Left cardiac atrium (tissue), 4 donors: ENCODE measurements around the gene PRAMEF25. TPM values are rescaled to one million over a fixed set of nuclear protein-coding genes. Genes with fewer than 3 reads are reported as not detected.
"Not testable (repeated sequence)": the region's sequence is repeated elsewhere in the genome, so short reads cannot be mapped to it uniquely, and the experiment has no call there.

Experiments used
- ATAC-seq, 2 donors: fragments of 200-7000 bp; cut with Tn5 transposase; one replicate each; pipeline ENCODE4 v1.9.1; 2020; ENCODE audit warnings: mild to moderate bottlenecking in 2 of 2, moderate library complexity in 2 of 2
- DNase-seq: peaks from one replicate; pipeline ENCODE4 v3.0.0-alpha.2; 2020
- intact Hi-C, 2 donors: fragments of 100-400 bp; cut with DNase I; formaldehyde crosslinking; loops; one replicate each; pipeline versions ENCODE4 v1.14.1 to v1.15.1; 2022 to 2023
- long read RNA-seq: library from polyadenylated mRNA; unstranded; transcript quantifications from one replicate; pipeline ENCODE4 v2.0.0, GENCODE V29; 2021
- total RNA-seq, 2 donors: library from RNA; stranded (reverse); fragmentation: NEBNext Ultra II Directional; extraction: Animal tissue kit (Norgen Biotek cat#: 25700); gene quantifications; one replicate each; pipeline ENCODE4 v1.2.1, GENCODE V29; 2021
- donor health status: DM: no; HTN: yes; CAD: no.
- donor health status: DM: no; HTN: yes; CAD: no; lungs with severe emphysema.
- donor health status: DM: yes; HTN: yes; CAD: no.
- donor health status: Dilated cardiomyopathy.

The PRAMEF25 gene
- not detected for total RNA-seq
- long read RNA-seq = 0 reads

DNA sequence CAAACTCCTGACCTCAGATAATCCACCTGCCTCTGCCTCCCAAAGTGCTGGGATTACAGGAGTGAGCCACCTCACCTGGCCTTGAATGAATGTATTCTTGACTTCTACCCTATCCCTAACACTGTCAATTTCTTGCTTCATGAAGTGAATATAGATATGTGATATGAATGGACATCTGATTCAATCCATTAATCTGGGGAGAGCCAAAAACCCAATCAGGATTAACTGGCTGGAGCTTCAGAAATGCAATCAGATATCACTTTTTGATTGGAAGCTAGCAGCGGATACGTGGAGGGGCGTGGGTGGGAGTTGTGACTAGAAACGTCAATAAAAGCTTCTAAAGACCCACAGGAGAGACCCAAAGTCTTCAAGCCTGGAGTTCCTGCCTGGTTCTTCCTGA, at the start of gene PRAMEF25:
Gene PRAMEF25 (plus strand): TSS at position 301 of the 400 bp plus-strand sequence. CDS start 2,920 bp downstream, outside the sequence.
- intact Hi-C loops, DNase-seq, ATAC-seq: not testable (repeated sequence)

GRCh38 chr1:13056475-13056874, 14.1 kb upstream of the PRAMEF25 start, which contains the start of gene PRAMEF27:
Gene PRAMEF27 (minus strand): TSS chr1:13056575. CDS start chr1:13053659, 2,916 bp downstream.
- DNase-seq, ATAC-seq, intact Hi-C loops: not testable (repeated sequence)

GRCh38 chr1:13116754-13117153, 46.2 kb downstream of the PRAMEF25 start, which contains the start of gene HNRNPCL2:
Gene HNRNPCL2 (minus strand): TSS chr1:13116854. CDS start chr1:13116400, 454 bp downstream.
- ATAC-seq, DNase-seq, intact Hi-C loops: not testable (repeated sequence)

Other genes with a start within 250 kb of the PRAMEF25 start
- not detected for gene PRAMEF11, start 239.4 kb upstream of the PRAMEF25 start, total RNA-seq
- gene HNRNPCL1, start 222.1 kb upstream of the PRAMEF25 start, total RNA-seq = not detected
- not detected for gene PRAMEF2, start 213.7 kb upstream of the PRAMEF25 start, total RNA-seq
- not detected for gene PRAMEF4, start 184.6 kb upstream of the PRAMEF25 start, total RNA-seq
- not detected for gene PRAMEF10, start 172.5 kb upstream of the PRAMEF25 start, total RNA-seq
- not detected for gene PRAMEF7, start 154.2 kb upstream of the PRAMEF25 start, total RNA-seq
- gene PRAMEF6, start 123.2 kb upstream of the PRAMEF25 start, total RNA-seq = not detected
- gene PRAMEF27, start 14.2 kb upstream of the PRAMEF25 start, total RNA-seq = not detected
- gene HNRNPCL3, start 10.0 kb upstream of the PRAMEF25 start, total RNA-seq = not detected
- not detected for gene HNRNPCL2, start 46.1 kb downstream of the PRAMEF25 start, total RNA-seq
- not detected for gene PRAMEF26, start 85.2 kb downstream of the PRAMEF25 start, total RNA-seq
- gene HNRNPCL4, start 94.9 kb downstream of the PRAMEF25 start, total RNA-seq = not detected
- gene PRAMEF9, start 101.1 kb downstream of the PRAMEF25 start, total RNA-seq = not detected
- gene PRAMEF13, start 130.6 kb downstream of the PRAMEF25 start, total RNA-seq = not detected
- not detected for gene PRAMEF18, start 155.4 kb downstream of the PRAMEF25 start, total RNA-seq
- gene PRAMEF5, start 183.4 kb downstream of the PRAMEF25 start, total RNA-seq = not detected
- gene PRAMEF8, start 214.4 kb downstream of the PRAMEF25 start, total RNA-seq = not detected
- gene PRAMEF33, start 232.8 kb downstream of the PRAMEF25 start, total RNA-seq = not detected
- not detected for gene PRAMEF15, start 244.8 kb downstream of the PRAMEF25 start, total RNA-seq